ENCODE results near the gene KLF1. TPM values are rescaled to one million over a fixed set of nuclear protein-coding genes. Genes with fewer than 3 reads are reported as not detected.
A peak's percentile ranks its signal among the peaks of the same experiment; 100 is the strongest.

KLF1 gene
- total RNA-seq, 2 experiments from 2014 or later = 0.16 TPM; not detected in 1

DNA sequence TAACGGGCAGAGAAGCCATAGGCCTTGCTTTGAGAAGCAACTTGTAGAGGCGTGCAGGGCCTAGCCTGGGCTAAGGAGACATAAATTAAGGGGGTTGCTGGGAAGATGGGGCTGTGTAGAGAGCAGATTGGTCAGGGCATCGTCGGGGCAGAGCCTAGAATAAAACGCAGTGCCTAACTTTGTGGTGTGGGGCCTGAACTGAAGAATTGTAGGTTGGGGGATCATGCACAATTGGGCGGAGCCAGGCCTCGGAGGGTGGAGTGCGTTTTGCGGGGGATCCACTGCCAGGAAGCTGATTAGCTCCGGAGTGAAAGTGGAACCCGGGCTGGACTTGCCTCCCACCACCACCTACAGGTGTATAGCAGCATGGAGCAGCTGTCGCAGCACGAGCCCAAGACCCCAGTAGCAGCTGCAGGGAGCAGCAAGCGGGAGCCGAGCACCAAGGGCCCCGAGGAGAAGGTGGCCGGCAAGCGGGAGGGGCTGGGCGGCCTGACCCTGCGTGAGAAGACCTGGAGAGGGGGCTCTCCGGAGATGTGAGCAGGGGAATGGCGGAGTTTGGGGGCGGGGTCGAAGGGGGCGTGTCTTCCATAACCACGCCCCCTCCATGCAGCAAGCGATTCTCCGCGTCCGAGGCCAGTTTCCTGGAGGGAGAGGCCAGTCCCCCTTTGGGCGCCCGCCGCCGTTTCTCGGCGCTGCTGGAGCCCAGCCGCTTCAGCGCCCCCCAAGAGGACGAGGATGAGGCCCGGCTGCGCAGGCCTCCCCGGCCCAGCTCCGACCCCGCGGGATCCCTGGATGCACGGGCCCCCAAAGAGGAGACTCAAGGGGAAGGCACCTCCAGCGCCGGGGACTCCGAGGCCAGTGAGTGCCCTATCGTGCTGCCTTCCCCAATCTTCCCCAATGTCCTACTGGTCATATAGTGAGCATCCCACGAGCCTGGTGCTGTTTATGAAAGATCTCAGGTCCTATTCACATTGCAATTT, 19.6 kb downstream of the KLF1 start:
- TF ChIP-seq, protein P1, sequence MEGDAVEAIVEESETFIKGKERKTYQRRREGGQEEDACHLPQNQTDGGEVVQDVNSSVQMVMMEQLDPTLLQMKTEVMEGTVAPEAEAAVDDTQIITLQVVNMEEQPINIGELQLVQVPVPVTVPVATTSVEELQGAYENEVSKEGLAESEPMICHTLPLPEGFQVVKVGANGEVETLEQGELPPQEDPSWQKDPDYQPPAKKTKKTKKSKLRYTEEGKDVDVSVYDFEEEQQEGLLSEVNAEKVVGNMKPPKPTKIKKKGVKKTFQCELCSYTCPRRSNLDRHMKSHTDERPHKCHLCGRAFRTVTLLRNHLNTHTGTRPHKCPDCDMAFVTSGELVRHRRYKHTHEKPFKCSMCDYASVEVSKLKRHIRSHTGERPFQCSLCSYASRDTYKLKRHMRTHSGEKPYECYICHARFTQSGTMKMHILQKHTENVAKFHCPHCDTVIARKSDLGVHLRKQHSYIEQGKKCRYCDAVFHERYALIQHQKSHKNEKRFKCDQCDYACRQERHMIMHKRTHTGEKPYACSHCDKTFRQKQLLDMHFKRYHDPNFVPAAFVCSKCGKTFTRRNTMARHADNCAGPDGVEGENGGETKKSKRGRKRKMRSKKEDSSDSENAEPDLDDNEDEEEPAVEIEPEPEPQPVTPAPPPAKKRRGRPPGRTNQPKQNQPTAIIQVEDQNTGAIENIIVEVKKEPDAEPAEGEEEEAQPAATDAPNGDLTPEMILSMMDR (conservative IDR thresholded peaks at IDR 0.05; ENCODE audit: low read length) = peak; percentile 44; the same call in 1 of the 2 replicates
- TF ChIP-seq EZH2phosphoT487 (IDR thresholded peaks at IDR 0.05; ENCODE audit: borderline replicate concordance, low read depth, low read length) = no peak
- Histone ChIP-seq H2AFZ (ENCODE audit: low read length) (peak overlapping the region; percentile 87), H3K36me3 (ENCODE audit: insufficient read depth, low read length) (no peaks in the 10 kb centered on the region), H3K4me1 (ENCODE audit: insufficient read depth, low read length, poor library complexity, severe bottlenecking) (peaks cover 14% of the 10 kb centered on the region), H3K27ac (ENCODE audit: low read depth, low read length, poor library complexity, severe bottlenecking) (peak overlapping the region; percentile 16), H3K9me3 (ENCODE audit: low read length) (no peaks in the 10 kb centered on the region), H3K9me2 (ENCODE audit: insufficient read depth, low read length) (no peaks in the 10 kb centered on the region), H4K20me1 (ENCODE audit: insufficient read depth, low read length) (no peaks in the 10 kb centered on the region), H3K4me2 (ENCODE audit: low read length) (peak overlapping the region; percentile 94), H3K4me3 (ENCODE audit: low read depth, low read length, poor library complexity, severe bottlenecking) (peak overlapping the region; percentile 68), H3K79me2 (ENCODE audit: insufficient read depth, low read depth, low read length) (no peaks in the 10 kb centered on the region)
- intact Hi-C loops (cut with micrococcal nuclease; ENCODE audit: unreplicated experiment) = no loop called here
- peak; percentile 78 for DNase-seq (ENCODE audit: low spot score)
- POLR2A ChIA-PET = no interaction called here
- CTCF ChIA-PET (ENCODE audit: unreplicated experiment) = no interaction called here
- no TSS peak for BruUV-seq (replicated peaks)

DNA sequence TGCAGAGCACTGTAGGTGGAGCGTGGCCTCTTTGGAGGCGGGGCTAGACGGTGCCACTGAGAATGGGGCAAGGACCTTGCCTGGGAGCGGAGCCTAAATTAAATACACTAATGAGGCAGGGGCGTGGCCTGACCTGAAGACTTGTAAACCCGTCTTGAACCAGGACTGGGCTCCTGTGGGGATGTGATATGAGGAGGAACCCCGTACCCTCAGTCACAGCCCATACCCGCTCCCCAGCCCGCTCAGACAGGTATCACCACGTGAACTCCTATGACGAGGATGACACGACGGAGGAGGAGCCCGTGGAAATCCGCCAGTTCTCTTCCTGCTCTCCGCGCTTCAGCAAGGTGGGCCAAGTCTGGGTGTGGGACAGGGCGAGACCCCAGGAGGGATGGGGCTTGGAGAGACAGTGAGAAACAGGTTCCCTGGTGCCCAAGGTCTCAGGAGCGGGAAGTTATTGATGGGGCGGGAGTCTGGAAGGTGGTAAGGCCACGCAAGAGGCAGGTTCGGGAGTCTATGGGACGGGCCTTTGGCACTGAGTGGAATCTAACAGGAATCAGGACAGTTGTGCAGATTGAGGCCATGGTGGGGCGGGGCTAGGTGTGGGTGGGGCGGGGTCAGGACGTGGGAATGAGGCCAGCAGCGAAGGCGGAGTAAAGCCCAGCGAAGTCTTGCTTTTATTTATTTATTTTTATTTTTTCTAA, 20.4 kb downstream of the KLF1 start:
- H4K20me1 ChIP-seq (ENCODE audit: insufficient read depth, low read length) = no peaks in the 10 kb centered on the region
- CTCF ChIA-PET (ENCODE audit: unreplicated experiment) = no interaction called here
- TF ChIP-seq, protein P1 (conservative IDR thresholded peaks at IDR 0.05; ENCODE audit: low read length) = no peak
- no peak for TF ChIP-seq EZH2phosphoT487 (IDR thresholded peaks at IDR 0.05; ENCODE audit: borderline replicate concordance, low read depth, low read length)
- BruUV-seq (replicated peaks) = no TSS peak
- no peak for DNase-seq (ENCODE audit: low spot score)
- peak overlapping the region; percentile 87; the same call in 1 of the 2 replicates for H2AFZ ChIP-seq (ENCODE audit: low read length)
- peaks cover 14% of the 10 kb centered on the region for H3K4me1 ChIP-seq (ENCODE audit: insufficient read depth, low read length, poor library complexity, severe bottlenecking)
- peak overlapping the region; percentile 68 for H3K4me3 ChIP-seq (ENCODE audit: low read depth, low read length, poor library complexity, severe bottlenecking)
- H3K79me2 ChIP-seq (ENCODE audit: insufficient read depth, low read depth, low read length) = no peaks in the 10 kb centered on the region
- no peaks in the 10 kb centered on the region for H3K9me2 ChIP-seq (ENCODE audit: insufficient read depth, low read length)
- POLR2A ChIA-PET = no interaction called here
- no peak overlapping the region for H3K27ac ChIP-seq (ENCODE audit: low read depth, low read length, poor library complexity, severe bottlenecking)
- intact Hi-C loops (cut with micrococcal nuclease; ENCODE audit: unreplicated experiment) = no loop called here
- no peaks in the 10 kb centered on the region for H3K36me3 ChIP-seq (ENCODE audit: insufficient read depth, low read length)
- peak overlapping the region; percentile 94; the same call in 1 of the 2 replicates for H3K4me2 ChIP-seq (ENCODE audit: low read length)
- H3K9me3 ChIP-seq (ENCODE audit: low read length) = no peaks in the 10 kb centered on the region

Data from OCI-LY7 (cell line).